Measurements from ENCODE around the gene RAD50. TPM values are rescaled to one million over a fixed set of nuclear protein-coding genes. Genes with fewer than 3 reads are reported as not detected.

The RAD50 gene
- total and polyA plus RNA-seq, 10 of the 15 experiments (the other 5 are each of a cell fraction or from before 2014, with no cell fraction given) = 12.8 to 68.6 (median 47.0) TPM

DNA sequence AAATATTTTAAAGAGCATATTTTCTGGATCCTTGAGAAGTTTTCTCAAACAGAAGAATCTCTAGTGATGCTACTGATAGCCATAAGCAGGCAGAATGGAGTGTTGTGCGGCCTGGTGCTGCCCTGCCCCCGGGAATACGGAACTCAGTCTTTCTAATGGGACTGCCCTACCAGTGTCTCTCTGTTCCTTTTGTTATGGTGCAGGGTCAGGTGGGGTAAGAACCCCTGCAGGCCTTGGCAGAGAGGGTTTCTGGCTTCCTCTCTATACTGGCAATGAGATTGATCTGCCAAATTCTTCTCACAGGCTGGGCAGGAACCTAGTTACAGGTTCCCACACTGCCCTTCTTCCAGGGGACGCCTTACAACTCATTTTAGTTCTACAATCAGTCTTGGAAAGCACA, 16.0 kb upstream of the RAD50 start:
- H3K4me1 ChIP-seq (ENCODE audit: control insufficient read depth, insufficient read depth, low read length) = 0 out of 2 replicates have a peak, but pooled peaks cover 3% of the 10 kb centered on the region

More for the DNA sequence above, 16.0 kb upstream of the RAD50 start:
- no TSS peak for BruUV-seq (replicated peaks)
- H3K27ac ChIP-seq (ENCODE audit: control insufficient read depth, insufficient read depth) = no peak overlapping the region
- no peaks in the 10 kb centered on the region for H3K79me2 ChIP-seq (ENCODE audit: control insufficient read depth, insufficient read depth, low read length)
- no peaks in the 10 kb centered on the region for H3K36me3 ChIP-seq (ENCODE audit: control insufficient read depth in 2 of 2, insufficient read depth in 2 of 2, low read length in 1 of 2)
- H3K4me2 ChIP-seq (ENCODE audit: control insufficient read depth, insufficient read depth) = no peak overlapping the region
- FAIRE-seq (no peak), DNase-seq (ENCODE audit: low read depth, low spot score) (no peak), ATAC-seq (no peak)
- no peaks in the 10 kb centered on the region for H3K27me3 ChIP-seq (replicated peaks in 1 of 2; ENCODE audit: control insufficient read depth in 2 of 2, insufficient read depth in 2 of 2, low read length in 1 of 2)
- 73% methylated on average over 4 of the region's 4 CpGs for WGBS (ENCODE audit: insufficient coverage, insufficient replicate concordance, low lambda C conversion rate, missing lambda C conversion rate)
- in situ Hi-C loops (cut with MboI) = no loop called here
- H4K20me1 ChIP-seq (ENCODE audit: control insufficient read depth, insufficient read depth) = no peaks in the 10 kb centered on the region
- H3K9ac ChIP-seq (ENCODE audit: control insufficient read depth, insufficient read depth, low read length) = no peak overlapping the region
- SMC1A ChIA-PET (ENCODE audit: uncharacterized antibody, unreplicated experiment) = no interaction called here
- intact Hi-C loops (cut with micrococcal nuclease; ENCODE audit: unreplicated experiment) = no loop called here
- CTCF ChIA-PET = interaction anchor here (0.6 to 1.4 kb wide), 4 partner anchors 13 to 764 kb away, joined by 3 to 4 read pairs (median 3); no protein-coding TSS in a partner anchor
- no peak overlapping the region for H2AFZ ChIP-seq (ENCODE audit: control insufficient read depth, low read depth, low read length)
- RAD21 ChIA-PET (ENCODE audit: unreplicated experiment) = no interaction called here
- TF ChIP-seq RB1 (IDR thresholded peaks at IDR 0.05; ENCODE audit: borderline replicate concordance) = no peak
- TF ChIP-seq HDAC6 (IDR thresholded peaks at IDR 0.05; ENCODE audit: unreplicated experiment) = no peak
- no peak for TF ChIP-seq TBL1XR1 (IDR thresholded peaks at IDR 0.05; ENCODE audit: low read depth, low read length)
- no peak for TF ChIP-seq MXI1 (IDR thresholded peaks at IDR 0.05; ENCODE audit: low read depth, low read length)
- no peak for TF ChIP-seq SUPT20H (IDR thresholded peaks at IDR 0.05; ENCODE audit: borderline replicate concordance, control insufficient read depth, low read depth, low read length)
- TF ChIP-seq MTA2 (IDR thresholded peaks at IDR 0.05; ENCODE audit: low read depth) = no peak
- TF ChIP-seq, protein P1, sequence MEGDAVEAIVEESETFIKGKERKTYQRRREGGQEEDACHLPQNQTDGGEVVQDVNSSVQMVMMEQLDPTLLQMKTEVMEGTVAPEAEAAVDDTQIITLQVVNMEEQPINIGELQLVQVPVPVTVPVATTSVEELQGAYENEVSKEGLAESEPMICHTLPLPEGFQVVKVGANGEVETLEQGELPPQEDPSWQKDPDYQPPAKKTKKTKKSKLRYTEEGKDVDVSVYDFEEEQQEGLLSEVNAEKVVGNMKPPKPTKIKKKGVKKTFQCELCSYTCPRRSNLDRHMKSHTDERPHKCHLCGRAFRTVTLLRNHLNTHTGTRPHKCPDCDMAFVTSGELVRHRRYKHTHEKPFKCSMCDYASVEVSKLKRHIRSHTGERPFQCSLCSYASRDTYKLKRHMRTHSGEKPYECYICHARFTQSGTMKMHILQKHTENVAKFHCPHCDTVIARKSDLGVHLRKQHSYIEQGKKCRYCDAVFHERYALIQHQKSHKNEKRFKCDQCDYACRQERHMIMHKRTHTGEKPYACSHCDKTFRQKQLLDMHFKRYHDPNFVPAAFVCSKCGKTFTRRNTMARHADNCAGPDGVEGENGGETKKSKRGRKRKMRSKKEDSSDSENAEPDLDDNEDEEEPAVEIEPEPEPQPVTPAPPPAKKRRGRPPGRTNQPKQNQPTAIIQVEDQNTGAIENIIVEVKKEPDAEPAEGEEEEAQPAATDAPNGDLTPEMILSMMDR (IDR thresholded peaks at IDR 0.05 in 2 of 3, conservative IDR thresholded peaks at IDR 0.05 in 1 of 3; ENCODE audit: control insufficient read depth in 2 of 3, extremely low read depth in 1 of 3, insufficient read depth in 1 of 3, low read depth in 3 of 3, low read length in 3 of 3) = no peak
- TF ChIP-seq, protein P2, sequence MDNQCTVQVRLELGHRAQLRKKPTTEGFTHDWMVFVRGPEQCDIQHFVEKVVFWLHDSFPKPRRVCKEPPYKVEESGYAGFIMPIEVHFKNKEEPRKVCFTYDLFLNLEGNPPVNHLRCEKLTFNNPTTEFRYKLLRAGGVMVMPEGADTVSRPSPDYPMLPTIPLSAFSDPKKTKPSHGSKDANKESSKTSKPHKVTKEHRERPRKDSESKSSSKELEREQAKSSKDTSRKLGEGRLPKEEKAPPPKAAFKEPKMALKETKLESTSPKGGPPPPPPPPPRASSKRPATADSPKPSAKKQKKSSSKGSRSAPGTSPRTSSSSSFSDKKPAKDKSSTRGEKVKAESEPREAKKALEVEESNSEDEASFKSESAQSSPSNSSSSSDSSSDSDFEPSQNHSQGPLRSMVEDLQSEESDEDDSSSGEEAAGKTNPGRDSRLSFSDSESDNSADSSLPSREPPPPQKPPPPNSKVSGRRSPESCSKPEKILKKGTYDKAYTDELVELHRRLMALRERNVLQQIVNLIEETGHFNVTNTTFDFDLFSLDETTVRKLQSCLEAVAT (IDR thresholded peaks at IDR 0.05) = no peak
- no peak for TF ChIP-seq GABPA (IDR thresholded peaks at IDR 0.05; ENCODE audit: low read depth)
- TF ChIP-seq, protein P3, sequence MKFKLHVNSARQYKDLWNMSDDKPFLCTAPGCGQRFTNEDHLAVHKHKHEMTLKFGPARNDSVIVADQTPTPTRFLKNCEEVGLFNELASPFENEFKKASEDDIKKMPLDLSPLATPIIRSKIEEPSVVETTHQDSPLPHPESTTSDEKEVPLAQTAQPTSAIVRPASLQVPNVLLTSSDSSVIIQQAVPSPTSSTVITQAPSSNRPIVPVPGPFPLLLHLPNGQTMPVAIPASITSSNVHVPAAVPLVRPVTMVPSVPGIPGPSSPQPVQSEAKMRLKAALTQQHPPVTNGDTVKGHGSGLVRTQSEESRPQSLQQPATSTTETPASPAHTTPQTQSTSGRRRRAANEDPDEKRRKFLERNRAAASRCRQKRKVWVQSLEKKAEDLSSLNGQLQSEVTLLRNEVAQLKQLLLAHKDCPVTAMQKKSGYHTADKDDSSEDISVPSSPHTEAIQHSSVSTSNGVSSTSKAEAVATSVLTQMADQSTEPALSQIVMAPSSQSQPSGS (IDR thresholded peaks at IDR 0.05; ENCODE audit: low read length) = no peak
- no peak for TF ChIP-seq TCF3 (IDR thresholded peaks at IDR 0.05; ENCODE audit: borderline replicate concordance, insufficient read depth, low read depth, low read length)
- TF ChIP-seq ETV6 (conservative IDR thresholded peaks at IDR 0.05 in 1 of 2, IDR thresholded peaks at IDR 0.05 in 1 of 2; ENCODE audit: borderline replicate concordance in 1 of 2, low read depth in 1 of 2) = no peak
- TF ChIP-seq BMI1 (IDR thresholded peaks at IDR 0.05; ENCODE audit: borderline replicate concordance) = no peak
- TF ChIP-seq ZNF207 (IDR thresholded peaks at IDR 0.05; ENCODE audit: borderline replicate concordance) = no peak
- no peak for TF ChIP-seq KDM1A (IDR thresholded peaks at IDR 0.05; ENCODE audit: borderline replicate concordance)
- no peak for TF ChIP-seq CBX3 (IDR thresholded peaks at IDR 0.05; ENCODE audit: borderline replicate concordance, low read depth)
- no peak for TF ChIP-seq TARDBP (IDR thresholded peaks at IDR 0.05; ENCODE audit: borderline replicate concordance)
- POLR2A ChIA-PET = interaction anchor here (0.7 kb wide), 1 partner anchor 11 kb away, joined by 3 read pairs; no protein-coding TSS in a partner anchor
- H3K4me3 ChIP-seq = no peak overlapping the region
- H3K9me3 ChIP-seq (replicated peaks; ENCODE audit: control insufficient read depth, insufficient read depth, low read length) = no peaks in the 10 kb centered on the region

Data from GM12878 (cell line).